Measurements from ENCODE around the gene ZC3H8.

DNA sequence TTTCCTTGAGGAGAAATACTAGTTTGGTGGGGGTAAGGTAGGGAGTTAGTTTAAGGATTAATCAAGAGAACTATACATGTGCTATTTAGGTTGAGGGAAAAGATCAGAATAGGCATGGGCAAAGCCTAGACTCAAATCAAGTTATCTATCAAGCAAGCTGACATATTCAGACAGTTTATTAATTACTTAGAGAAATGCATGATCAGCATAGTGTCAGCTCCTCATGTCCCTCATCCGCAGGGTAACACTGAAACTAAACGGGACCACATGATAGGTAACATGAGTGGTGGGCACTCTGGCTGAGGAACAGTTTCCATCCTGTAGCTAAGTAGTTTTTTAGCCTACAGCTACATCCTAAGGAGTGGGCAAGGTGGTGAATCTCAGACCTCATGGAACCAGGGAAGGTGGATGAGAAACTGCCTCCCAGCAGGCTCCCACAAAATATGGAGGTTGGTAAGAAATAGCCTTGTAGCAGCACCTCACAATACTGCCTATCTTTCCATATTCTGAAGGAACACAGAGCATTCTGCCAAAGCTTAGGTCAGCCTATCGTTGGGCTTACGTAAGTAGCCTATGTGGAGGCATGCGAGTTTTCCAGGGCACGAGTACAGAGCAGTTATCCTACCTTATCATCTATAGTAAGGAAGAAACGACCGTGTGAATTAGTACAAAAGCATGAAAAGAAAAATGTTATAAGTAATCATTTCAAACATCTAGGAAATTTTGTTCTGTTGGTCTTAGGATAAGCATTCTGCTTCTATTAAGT, 39.0 kb upstream of the ZC3H8 start:
- TF ChIP-seq, protein P1, sequence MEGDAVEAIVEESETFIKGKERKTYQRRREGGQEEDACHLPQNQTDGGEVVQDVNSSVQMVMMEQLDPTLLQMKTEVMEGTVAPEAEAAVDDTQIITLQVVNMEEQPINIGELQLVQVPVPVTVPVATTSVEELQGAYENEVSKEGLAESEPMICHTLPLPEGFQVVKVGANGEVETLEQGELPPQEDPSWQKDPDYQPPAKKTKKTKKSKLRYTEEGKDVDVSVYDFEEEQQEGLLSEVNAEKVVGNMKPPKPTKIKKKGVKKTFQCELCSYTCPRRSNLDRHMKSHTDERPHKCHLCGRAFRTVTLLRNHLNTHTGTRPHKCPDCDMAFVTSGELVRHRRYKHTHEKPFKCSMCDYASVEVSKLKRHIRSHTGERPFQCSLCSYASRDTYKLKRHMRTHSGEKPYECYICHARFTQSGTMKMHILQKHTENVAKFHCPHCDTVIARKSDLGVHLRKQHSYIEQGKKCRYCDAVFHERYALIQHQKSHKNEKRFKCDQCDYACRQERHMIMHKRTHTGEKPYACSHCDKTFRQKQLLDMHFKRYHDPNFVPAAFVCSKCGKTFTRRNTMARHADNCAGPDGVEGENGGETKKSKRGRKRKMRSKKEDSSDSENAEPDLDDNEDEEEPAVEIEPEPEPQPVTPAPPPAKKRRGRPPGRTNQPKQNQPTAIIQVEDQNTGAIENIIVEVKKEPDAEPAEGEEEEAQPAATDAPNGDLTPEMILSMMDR (IDR thresholded peaks at IDR 0.05), result no peak
- TF ChIP-seq POLR2AphosphoS5 (IDR thresholded peaks at IDR 0.05) (no peak), POLR2A (IDR thresholded peaks at IDR 0.05) (no peak)

Measured in breast epithelium (tissue), 3 donors.